ENCODE measurements around the gene BYSL.

GRCh38 chr6:41920921-41921711 lies at the start of gene BYSL, which contains the start of gene MED20:
- TF ChIP-seq, protein P1, sequence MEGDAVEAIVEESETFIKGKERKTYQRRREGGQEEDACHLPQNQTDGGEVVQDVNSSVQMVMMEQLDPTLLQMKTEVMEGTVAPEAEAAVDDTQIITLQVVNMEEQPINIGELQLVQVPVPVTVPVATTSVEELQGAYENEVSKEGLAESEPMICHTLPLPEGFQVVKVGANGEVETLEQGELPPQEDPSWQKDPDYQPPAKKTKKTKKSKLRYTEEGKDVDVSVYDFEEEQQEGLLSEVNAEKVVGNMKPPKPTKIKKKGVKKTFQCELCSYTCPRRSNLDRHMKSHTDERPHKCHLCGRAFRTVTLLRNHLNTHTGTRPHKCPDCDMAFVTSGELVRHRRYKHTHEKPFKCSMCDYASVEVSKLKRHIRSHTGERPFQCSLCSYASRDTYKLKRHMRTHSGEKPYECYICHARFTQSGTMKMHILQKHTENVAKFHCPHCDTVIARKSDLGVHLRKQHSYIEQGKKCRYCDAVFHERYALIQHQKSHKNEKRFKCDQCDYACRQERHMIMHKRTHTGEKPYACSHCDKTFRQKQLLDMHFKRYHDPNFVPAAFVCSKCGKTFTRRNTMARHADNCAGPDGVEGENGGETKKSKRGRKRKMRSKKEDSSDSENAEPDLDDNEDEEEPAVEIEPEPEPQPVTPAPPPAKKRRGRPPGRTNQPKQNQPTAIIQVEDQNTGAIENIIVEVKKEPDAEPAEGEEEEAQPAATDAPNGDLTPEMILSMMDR (IDR thresholded peaks at IDR 0.05) = peak; percentile 94
- TF ChIP-seq EZH2 (IDR thresholded peaks at IDR 0.05) = no peak
